H1 (cell line): ENCODE measurements around the gene TASOR2. TPM values are rescaled to one million over a fixed set of nuclear protein-coding genes. Genes with fewer than 3 reads are reported as not detected.

Experiments used
- CTCF ChIA-PET: fragments of 300-600 bp; sonication (Branson Sonifier 250); formaldehyde crosslinking; loops from one replicate; lab custom pipeline; 2021; ENCODE audit not compliant: partially characterized antibody; lab: Charles Lee
- POLR2A ChIA-PET: fragments of 300-600 bp; sonication (Branson Sonifier 250); formaldehyde crosslinking; loops from one replicate; lab custom pipeline; 2021; ENCODE audit warnings: inconsistent platforms; ENCODE audit not compliant: partially characterized antibody; lab: Charles Lee
- DNase-seq, 2 experiments: peaks; one replicate each; pipeline versions ENCODE4 v3.0.0 to v3.0.0-alpha.2; 2010 to 2022; ENCODE audit warnings: low spot score in 2 of 2, low read depth in 1 of 2, mixed read lengths in 1 of 2
- FAIRE-seq: peaks from 2 replicates; lab custom pipeline; 2011; peaks lifted over from hg19 to GRCh38; lab: Jason Lieb, UNC
- H2AFZ ChIP-seq: 2 replicates; pipeline ENCODE4 v1.8.1; 2012; ENCODE audit warnings: low read length, inconsistent platforms
- H2AK5ac ChIP-seq: 2 replicates; pipeline ENCODE4 v1.6.1; 2013; ENCODE audit warnings: low read depth, low read length
- H2BK120ac ChIP-seq: replicated peaks from 2 replicates; pipeline ENCODE3; 2013; ENCODE audit warnings: low read depth, low read length, inconsistent platforms
- H2BK12ac ChIP-seq: 2 replicates; pipeline ENCODE4 v1.6.1; 2013; ENCODE audit warnings: low read depth, low read length
- H2BK15ac ChIP-seq: 2 replicates; pipeline ENCODE4 v1.6.1; 2013; ENCODE audit warnings: low read length
- H2BK20ac ChIP-seq: 2 replicates; pipeline ENCODE4 v1.6.1; 2013; ENCODE audit warnings: low read length
- H2BK5ac ChIP-seq: 2 replicates; pipeline ENCODE4 v1.6.1; 2013; ENCODE audit warnings: low read depth, low read length
- H3K14ac ChIP-seq: 2 replicates; pipeline ENCODE4 v1.6.1; 2013; ENCODE audit warnings: inconsistent platforms; ENCODE audit not compliant: insufficient read length
- H3K18ac ChIP-seq: 2 replicates; pipeline ENCODE4 v1.6.1; 2013; ENCODE audit warnings: low read length; ENCODE audit errors: extremely low read depth
- H3K23ac ChIP-seq: 2 replicates; pipeline ENCODE4 v1.6.1; 2013; ENCODE audit warnings: inconsistent platforms; ENCODE audit not compliant: insufficient read length
- H3K23me2 ChIP-seq: 2 replicates; pipeline ENCODE4 v1.6.1; 2013; ENCODE audit warnings: low read depth, low read length
- H3K27ac ChIP-seq: 2 replicates; pipeline ENCODE4 v1.6.1; 2011; ENCODE audit warnings: low read depth, low read length, inconsistent platforms
- H3K27me3 ChIP-seq, 4 experiments: replicated peaks in 1 of 4; 1 replicate in 1 of 4; 2 replicates in 3 of 4; pipeline versions ENCODE4 v1.6.1 to v1.8.1; 2011 to 2013; ENCODE audit warnings: low read length in 3 of 4, mild to moderate bottlenecking in 3 of 4, inconsistent platforms in 2 of 4, mixed read lengths in 2 of 4, moderate library complexity in 1 of 4; ENCODE audit not compliant: control insufficient read depth in 3 of 4, insufficient read depth in 3 of 4; ENCODE audit errors: extremely low read depth in 1 of 4
- H3K36me3 ChIP-seq, 4 experiments: 2 replicates each; pipeline versions ENCODE4 v1.6.1 to v1.8.1; 2011 to 2013; ENCODE audit warnings: mild to moderate bottlenecking in 4 of 4, low read length in 3 of 4, moderate library complexity in 2 of 4, control low read depth in 1 of 4, inconsistent platforms in 1 of 4; ENCODE audit not compliant: insufficient read depth in 4 of 4, control insufficient read depth in 2 of 4
- H3K4ac ChIP-seq: replicated peaks from 2 replicates; pipeline ENCODE3; 2013; ENCODE audit warnings: low read length, low read depth, mixed read lengths, inconsistent platforms; ENCODE audit not compliant: insufficient read length
- H3K4me1 ChIP-seq, 4 experiments: replicated peaks in 1 of 4; 1 replicate in 1 of 4; 2 replicates in 3 of 4; pipeline versions ENCODE4 v1.6.1 to v1.8.1; 2011 to 2013; ENCODE audit warnings: low read length in 3 of 4, inconsistent platforms in 2 of 4, mixed read lengths in 1 of 4; ENCODE audit not compliant: insufficient read depth in 4 of 4, control insufficient read depth in 3 of 4
- H3K4me2 ChIP-seq, 2 experiments: 2 replicates each; pipeline versions ENCODE4 v1.6.1 to v1.8.1; 2011 to 2013; ENCODE audit warnings: low read depth in 2 of 2, low read length in 2 of 2, control low read depth in 1 of 2, inconsistent platforms in 1 of 2, mild to moderate bottlenecking in 1 of 2; ENCODE audit not compliant: insufficient read depth in 1 of 2
- H3K4me3 ChIP-seq, 4 experiments: fragments of 200-600, 300-600 bp in 1 of 4; sonication (generic), shearing (Covaris generic), sonication (Bioruptor Twin) in 1 of 4; 2 replicates each; pipeline versions ENCODE4 v1.5.1 to v1.8.1; 2011 to 2016; ENCODE audit warnings: low read length in 4 of 4, low read depth in 3 of 4, control low read depth in 2 of 4, inconsistent platforms in 2 of 4, mild to moderate bottlenecking in 2 of 4, mixed read lengths in 1 of 4, moderate library complexity in 1 of 4; ENCODE audit not compliant: insufficient read depth in 2 of 4; ENCODE audit errors: extremely low read depth in 1 of 4
- H3K56ac ChIP-seq: replicated peaks from 2 replicates; pipeline ENCODE3; 2013; ENCODE audit warnings: low read depth, mild to moderate bottlenecking, mixed read lengths, low read length, inconsistent platforms; ENCODE audit not compliant: insufficient read length
- H3K79me1 ChIP-seq: 2 replicates; pipeline ENCODE4 v1.6.1; 2013; ENCODE audit warnings: low read depth, low read length, control low read depth
- H3K79me2 ChIP-seq, 2 experiments: 2 replicates each; pipeline versions ENCODE4 v1.6.1 to v1.8.1; 2012 to 2013; ENCODE audit warnings: low read length in 2 of 2, mild to moderate bottlenecking in 2 of 2, inconsistent platforms in 1 of 2; ENCODE audit not compliant: insufficient read depth in 2 of 2, control insufficient read depth in 1 of 2
- H3K9ac ChIP-seq, 4 experiments: replicated peaks in 1 of 4; 1 replicate in 1 of 4; 2 replicates in 3 of 4; pipeline versions ENCODE4 v1.6.1 to v1.8.1; 2011 to 2013; ENCODE audit warnings: low read depth in 3 of 4, low read length in 3 of 4, control low read depth in 2 of 4, mild to moderate bottlenecking in 2 of 4, moderate library complexity in 2 of 4, inconsistent platforms in 1 of 4; ENCODE audit errors: extremely low read depth in 1 of 4
- H3K9me3 ChIP-seq, 2 experiments: 2 replicates each; pipeline versions ENCODE4 v1.6.1 to v1.8.1; 2012 to 2013; ENCODE audit warnings: mild to moderate bottlenecking in 2 of 2, moderate library complexity in 2 of 2, control low read depth in 1 of 2, inconsistent platforms in 1 of 2, low read depth in 1 of 2, low read length in 1 of 2, mixed read lengths in 1 of 2; ENCODE audit not compliant: insufficient read depth in 2 of 2
- H4K20me1 ChIP-seq, 2 experiments: replicated peaks in 1 of 2; 2 replicates each; pipeline versions ENCODE3 to v1.8.1; 2011 to 2013; ENCODE audit warnings: inconsistent platforms in 2 of 2, low read length in 2 of 2, mild to moderate bottlenecking in 1 of 2; ENCODE audit not compliant: insufficient read depth in 2 of 2, control insufficient read depth in 1 of 2
- H4K5ac ChIP-seq: 2 replicates; pipeline ENCODE4 v1.6.1; 2013; ENCODE audit warnings: low read length, low read depth, mixed read lengths, inconsistent platforms; ENCODE audit not compliant: insufficient read length
- H4K8ac ChIP-seq: 2 replicates; pipeline ENCODE4 v1.8.0; 2013; ENCODE audit warnings: mild to moderate bottlenecking, moderate library complexity, low read length, inconsistent platforms; ENCODE audit not compliant: insufficient read depth; ENCODE audit errors: extremely low read depth
- H4K91ac ChIP-seq: replicated peaks from 2 replicates; pipeline ENCODE3; 2013; ENCODE audit warnings: low read length, mixed read lengths, inconsistent platforms; ENCODE audit not compliant: insufficient read length
- CBX5 ChIP-seq: fragments of 300-800, 300-1000 bp; sonication (generic); IDR thresholded peaks from 2 replicates; pipeline ENCODE4 v1.7.1; 2016; ENCODE audit warnings: antibody characterized with exemption, low read length, low read depth
- CHD1 ChIP-seq: IDR thresholded peaks from 2 replicates; pipeline ENCODE4 v1.6.1; 2012; ENCODE audit warnings: low read depth, low read length, improper control_type of control experiment
- EZH2 ChIP-seq: fragments of 200-600 bp; sonication (generic); IDR thresholded peaks from 2 replicates; pipeline ENCODE4 v1.7.1; 2012; ENCODE audit warnings: low read depth, mild to moderate bottlenecking, moderate library complexity, low read length, inconsistent platforms; ENCODE audit not compliant: severe bottlenecking
- POLR2A ChIP-seq, 2 experiments: IDR thresholded peaks; 1 replicate in 1 of 2; 2 replicates in 1 of 2; pipeline ENCODE4 v1.6.1; 2011; ENCODE audit warnings: low read depth in 2 of 2, low read length in 2 of 2, mild to moderate bottlenecking in 2 of 2; ENCODE audit errors: control extremely low read depth in 1 of 2
- WGBS, 2 experiments: shearing (Covaris generic) in 1 of 2; methylation state at CpG; one replicate each; pipeline versions ENCODE4 v1.1.6 to v1.1.7; 2013 to 2015; ENCODE audit warnings: low lambda C conversion rate in 2 of 2, mixed read lengths in 2 of 2, inconsistent platforms in 1 of 2, low coverage in 1 of 2, missing lambda C conversion rate in 1 of 2; ENCODE audit not compliant: insufficient replicate concordance in 2 of 2, insufficient coverage in 1 of 2, insufficient read length in 1 of 2; ENCODE audit errors: extremely low coverage in 1 of 2, missing lambda C conversion rate in 1 of 2; 5-methylcytosine and 5-hydroxymethylcytosine counted together
- polyA plus RNA-seq, 7 experiments: library from polyadenylated mRNA; depleted of rRNA in 3 of 7; stranded (reverse) in 5 of 7; unstranded in 2 of 7; fragments of >200 nt in 5 of 7; fragments of 200-250 nt in 2 of 7; gene quantifications; 1 replicate in 5 of 7; 2 replicates in 1 of 7; 4 replicates in 1 of 7; pipeline versions ENCODE4 v1.2.1 to v1.2.3, GENCODE V29; 2011 to 2013; ENCODE audit warnings: missing spikeins in 2 of 7, mixed read lengths in 2 of 7
- total RNA-seq: library from RNA; stranded (reverse); fragmentation: NEBNext Ultra II Directional; extraction: Animal tissue kit (Norgen Biotek cat#: 25700); gene quantifications from 2 replicates; pipeline ENCODE4 v1.2.1, GENCODE V29; 2021

The TASOR2 gene
- total and polyA plus RNA-seq, 2 of the 8 experiments (the other 6 are each of a cell fraction or from before 2014, with no cell fraction given) = 13.1 to 74.9 TPM

DNA sequence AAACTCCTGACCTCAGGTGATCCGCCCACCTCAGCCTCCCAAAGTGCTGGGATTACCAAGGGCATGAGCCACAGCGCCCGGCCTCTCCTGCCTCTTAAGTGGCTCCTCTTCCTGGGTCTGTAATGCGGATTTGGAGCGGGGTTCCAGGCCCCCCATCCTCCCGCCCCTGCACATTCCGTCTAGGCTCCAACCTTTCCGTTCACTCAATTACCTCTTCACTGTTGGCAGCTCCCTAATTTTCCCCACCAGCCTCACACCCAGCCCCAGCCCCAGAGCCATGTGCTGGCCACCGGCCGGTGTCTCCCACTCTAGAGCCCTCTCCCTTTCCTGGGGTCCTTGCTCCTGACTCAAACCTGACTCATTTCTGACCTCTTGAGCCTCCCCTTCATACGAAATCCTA is 34.9 kb upstream of the TASOR2 start:
- Histone ChIP-seq H3K27ac (no peak overlapping the region), H2BK20ac (no peak overlapping the region), H2BK12ac (no peak overlapping the region), H4K91ac (no peak overlapping the region), H3K18ac (no peak overlapping the region), H4K8ac (no peak overlapping the region), H4K5ac (no peak overlapping the region), H3K79me1 (peaks cover 6% of the 10 kb centered on the region; the same call in 1 of the 2 replicates), H3K14ac (no peak overlapping the region), H3K27me3 (no peaks in the 10 kb centered on the region), H4K20me1 (peaks cover 0 to 2% of the 10 kb centered on the region in 2 experiments), H3K4me1 (no peaks in the 10 kb centered on the region; a peak in 2 of 7 replicates), H3K23ac (no peak overlapping the region), H3K36me3 (peaks cover 0 to 5% (median 1%) of the 10 kb centered on the region in 4 experiments; a peak in 2 of 8 replicates), H3K79me2 (no peaks in the 10 kb centered on the region; a peak in 1 of 4 replicates), H2AK5ac (no peak overlapping the region), H3K9ac (no peak overlapping the region), H3K4ac (no peak overlapping the region)
- no peak for DNase-seq
- no peak for TF ChIP-seq EZH2
- no peak for TF ChIP-seq CBX5
- no peak for TF ChIP-seq CHD1
- no peak for TF ChIP-seq POLR2A (IDR thresholded peaks at IDR 0.05; ENCODE audit: control extremely low read depth in 1 of 2, low read depth in 2 of 2, low read length in 2 of 2)
- TF ChIP-seq, all 59 proteins: peak for 0
- WGBS, 2 experiments = 93% methylated on average over 11 of the region's 11 CpGs; no CpG with 5 or more reads in 1 of the 2 experiments
- Histone ChIP-seq H3K56ac (no peak overlapping the region), H2AFZ (no peak overlapping the region), H3K23me2 (no peaks in the 10 kb centered on the region), H2BK5ac (no peak overlapping the region), H3K9me3 (no peaks in the 10 kb centered on the region), H2BK120ac (no peak overlapping the region), H3K4me3 (no peak overlapping the region), H2BK15ac (no peak overlapping the region), H3K4me2 (no peak overlapping the region)
- no peak for FAIRE-seq
- ChIA-PET CTCF (no interaction called here), POLR2A (no interaction called here)
